HUES48 (cell line): ENCODE data around the gene HS2ST1.

Source experiments
- H3K27ac ChIP-seq: one replicate; pipeline ENCODE4 v1.7.0; 2013; ENCODE audit warnings: low read depth, low read length, inconsistent platforms
- H3K27me3 ChIP-seq: 2 replicates; pipeline ENCODE4 v1.6.1; 2013; ENCODE audit warnings: mild to moderate bottlenecking, low read length; ENCODE audit not compliant: control insufficient read depth, insufficient read depth
- H3K36me3 ChIP-seq: 2 replicates; pipeline ENCODE4 v1.6.1; 2013; ENCODE audit warnings: low read length; ENCODE audit not compliant: control insufficient read depth, insufficient read depth
- H3K4me1 ChIP-seq: 2 replicates; pipeline ENCODE4 v1.6.1; 2013; ENCODE audit warnings: mild to moderate bottlenecking, low read length; ENCODE audit not compliant: control insufficient read depth, insufficient read depth
- H3K4me3 ChIP-seq: 2 replicates; pipeline ENCODE4 v1.5.1; 2013; ENCODE audit warnings: mild to moderate bottlenecking, low read depth, low read length
- H3K9ac ChIP-seq: 2 replicates; pipeline ENCODE4 v1.6.1; 2013; ENCODE audit warnings: mild to moderate bottlenecking, low read depth, low read length, moderate library complexity
- H3K9me3 ChIP-seq: 2 replicates; pipeline ENCODE4 v1.6.1; 2013; ENCODE audit warnings: low read length; ENCODE audit not compliant: control insufficient read depth, insufficient read depth

HS2ST1 gene

GRCh38 chr1:87123610-87124009, 209.2 kb downstream of the HS2ST1 start:
- H3K4me3 ChIP-seq = no peak overlapping the region
- no peaks in the 10 kb centered on the region for H3K9me3 ChIP-seq
- no peaks in the 10 kb centered on the region for H3K36me3 ChIP-seq
- no peak overlapping the region for H3K9ac ChIP-seq
- no peak overlapping the region for H3K27ac ChIP-seq
- H3K4me1 ChIP-seq = no peaks in the 10 kb centered on the region
- H3K27me3 ChIP-seq = no peaks in the 10 kb centered on the region

GRCh38 chr1:87126886-87127505, 212.6 kb downstream of the HS2ST1 start:
- Histone ChIP-seq H3K27ac (no peak overlapping the region), H3K36me3 (no peaks in the 10 kb centered on the region), H3K4me1 (no peaks in the 10 kb centered on the region), H3K9me3 (no peaks in the 10 kb centered on the region), H3K4me3 (no peak overlapping the region), H3K9ac (no peak overlapping the region), H3K27me3 (peaks cover 2% of the 10 kb centered on the region)

DNA sequence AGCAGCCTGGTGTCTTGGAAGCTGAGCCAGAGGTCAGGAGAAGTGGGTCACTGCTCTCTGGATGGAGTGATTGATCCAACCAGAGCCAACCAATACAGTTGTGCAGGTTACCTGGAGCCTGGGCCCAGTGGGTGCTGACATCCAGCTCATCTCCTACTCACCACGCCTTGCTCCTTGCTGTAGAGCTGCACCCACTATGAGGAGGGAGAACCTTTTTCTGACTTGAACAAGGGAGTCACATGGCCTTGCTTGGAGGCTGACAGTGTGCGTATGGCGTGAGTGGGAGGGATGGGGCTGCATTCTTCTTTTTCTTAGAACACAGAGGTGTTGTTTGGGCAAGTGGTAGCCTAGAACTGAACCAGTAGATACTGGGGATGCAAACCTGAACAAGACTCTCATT, 213.1 kb downstream of the HS2ST1 start:
- 0 out of 2 replicates have a peak, but pooled peaks cover 4% of the 10 kb centered on the region for H3K4me1 ChIP-seq
- no peak overlapping the region for H3K27ac ChIP-seq
- no peaks in the 10 kb centered on the region for H3K36me3 ChIP-seq
- peaks cover 8% of the 10 kb centered on the region for H3K27me3 ChIP-seq
- no peaks in the 10 kb centered on the region for H3K9me3 ChIP-seq
- H3K4me3 ChIP-seq = no peak overlapping the region
- H3K9ac ChIP-seq = no peak overlapping the region

DNA sequence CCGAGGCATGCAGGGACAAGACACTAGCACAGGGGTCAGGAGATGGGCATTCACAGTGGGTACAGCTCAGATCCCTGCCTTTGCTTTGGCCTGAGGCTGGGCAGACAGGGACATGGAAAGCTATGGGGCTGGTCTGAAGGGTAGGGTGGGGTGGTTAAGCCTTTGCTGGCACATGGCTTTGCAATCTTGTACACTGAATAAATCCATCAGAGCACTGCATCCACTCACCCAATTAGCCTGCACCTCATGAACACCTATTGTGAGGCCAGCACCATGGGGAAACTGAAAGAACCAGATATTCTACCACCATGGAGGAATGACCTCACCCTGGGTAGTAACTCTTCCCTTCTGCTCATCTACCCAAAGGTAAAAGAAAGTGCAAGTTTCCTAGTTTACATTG, 214.6 kb downstream of the HS2ST1 start:
- Histone ChIP-seq H3K4me3 (no peak overlapping the region), H3K9me3 (no peaks in the 10 kb centered on the region), H3K27ac (no peak overlapping the region), H3K4me1 (0 out of 2 replicates have a peak, but pooled peaks cover 7% of the 10 kb centered on the region), H3K27me3 (peaks cover 19% of the 10 kb centered on the region), H3K36me3 (no peaks in the 10 kb centered on the region), H3K9ac (no peak overlapping the region)

GRCh38 chr1:87129606-87130005, 215.2 kb downstream of the HS2ST1 start:
- Histone ChIP-seq H3K9me3 (no peaks in the 10 kb centered on the region), H3K27ac (no peak overlapping the region), H3K9ac (no peak overlapping the region), H3K36me3 (no peaks in the 10 kb centered on the region), H3K4me3 (no peak overlapping the region), H3K4me1 (0 out of 2 replicates have a peak, but pooled peaks cover 7% of the 10 kb centered on the region), H3K27me3 (peaks cover 19% of the 10 kb centered on the region)

- Histone ChIP-seq H3K27me3 (peaks cover 19% of the 10 kb centered on the region), H3K4me3 (no peak overlapping the region), H3K9me3 (no peaks in the 10 kb centered on the region), H3K27ac (no peak overlapping the region), H3K9ac (no peak overlapping the region), H3K36me3 (no peaks in the 10 kb centered on the region), H3K4me1 (peaks cover 11% of the 10 kb centered on the region; the same call in 1 of the 2 replicates)
These were observed 216.0 kb downstream of the HS2ST1 start for GRCh38 chr1:87130438-87130837.

GRCh38 chr1:87131809-87132283, 217.4 kb downstream of the HS2ST1 start:
- no peaks in the 10 kb centered on the region for H3K9me3 ChIP-seq
- H3K4me3 ChIP-seq = peak overlapping the region; percentile 69
- H3K27me3 ChIP-seq = peaks cover 19% of the 10 kb centered on the region
- no peaks in the 10 kb centered on the region for H3K36me3 ChIP-seq
- H3K4me1 ChIP-seq = peaks cover 14% of the 10 kb centered on the region; the same call in 1 of the 2 replicates
- peak overlapping the region; percentile 62 for H3K9ac ChIP-seq
- no peak overlapping the region for H3K27ac ChIP-seq

DNA sequence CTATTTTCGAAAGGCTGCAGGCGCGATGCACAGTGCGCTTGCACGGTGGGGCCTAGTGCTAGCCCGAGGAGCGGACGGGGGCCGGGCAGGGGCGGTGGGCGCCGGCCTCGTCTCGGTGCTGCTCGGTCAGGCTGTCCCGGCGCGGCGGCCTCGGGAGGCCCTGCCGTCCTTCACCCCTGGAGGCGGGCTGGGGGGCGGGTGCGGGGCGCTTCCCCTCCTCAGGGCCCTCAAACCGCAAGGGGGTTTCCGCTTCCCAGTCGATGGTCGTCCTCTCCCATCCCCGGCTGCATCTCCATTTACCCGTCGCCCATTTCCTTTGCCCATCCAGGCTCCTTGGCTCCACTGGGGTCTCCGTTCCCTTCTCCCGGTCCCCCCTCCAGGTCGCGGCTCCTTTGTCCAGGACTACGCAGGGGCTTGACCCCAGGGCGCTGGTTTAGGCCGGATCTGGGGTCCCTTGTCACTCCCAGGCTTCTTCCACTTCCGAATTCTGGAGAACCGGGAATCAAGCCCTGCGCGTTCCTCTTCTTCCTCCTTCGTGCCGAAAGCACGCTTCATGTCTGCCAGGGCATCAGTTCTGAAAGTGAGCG, 217.9 kb downstream of the HS2ST1 start:
- no peaks in the 10 kb centered on the region for H3K9me3 ChIP-seq
- H3K36me3 ChIP-seq = no peaks in the 10 kb centered on the region
- peaks cover 19% of the 10 kb centered on the region for H3K27me3 ChIP-seq
- no peak overlapping the region for H3K27ac ChIP-seq
- H3K4me1 ChIP-seq = peaks cover 14% of the 10 kb centered on the region; the same call in 1 of the 2 replicates
- peak overlapping the region; percentile 69 for H3K4me3 ChIP-seq
- peak overlapping the region; percentile 62; the same call in 1 of the 2 replicates for H3K9ac ChIP-seq

DNA sequence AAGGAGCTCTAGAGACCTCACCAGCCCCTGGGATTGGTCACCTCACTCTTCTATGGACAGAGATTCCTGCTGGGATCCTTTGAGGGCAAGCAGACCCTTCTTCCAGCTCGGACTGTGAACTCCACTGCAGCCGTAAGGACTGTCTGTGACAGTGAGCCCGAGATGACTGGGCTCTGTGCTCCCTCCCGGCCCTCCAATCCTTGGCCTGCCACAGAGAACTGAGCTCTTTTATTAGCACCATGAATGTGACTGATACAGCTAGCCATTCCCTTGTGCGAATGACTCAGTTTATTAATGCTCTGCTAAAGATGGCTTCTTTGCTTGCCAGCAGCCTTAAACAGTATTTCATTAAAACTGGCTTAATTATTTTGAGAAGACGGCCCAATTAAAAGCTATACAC, 219.6 kb downstream of the HS2ST1 start:
- peaks cover 19% of the 10 kb centered on the region for H3K27me3 ChIP-seq
- peaks cover 14% of the 10 kb centered on the region; the same call in 1 of the 2 replicates for H3K4me1 ChIP-seq
- H3K4me3 ChIP-seq = no peak overlapping the region
- no peaks in the 10 kb centered on the region for H3K9me3 ChIP-seq
- H3K36me3 ChIP-seq = no peaks in the 10 kb centered on the region
- no peak overlapping the region for H3K9ac ChIP-seq
- no peak overlapping the region for H3K27ac ChIP-seq

DNA sequence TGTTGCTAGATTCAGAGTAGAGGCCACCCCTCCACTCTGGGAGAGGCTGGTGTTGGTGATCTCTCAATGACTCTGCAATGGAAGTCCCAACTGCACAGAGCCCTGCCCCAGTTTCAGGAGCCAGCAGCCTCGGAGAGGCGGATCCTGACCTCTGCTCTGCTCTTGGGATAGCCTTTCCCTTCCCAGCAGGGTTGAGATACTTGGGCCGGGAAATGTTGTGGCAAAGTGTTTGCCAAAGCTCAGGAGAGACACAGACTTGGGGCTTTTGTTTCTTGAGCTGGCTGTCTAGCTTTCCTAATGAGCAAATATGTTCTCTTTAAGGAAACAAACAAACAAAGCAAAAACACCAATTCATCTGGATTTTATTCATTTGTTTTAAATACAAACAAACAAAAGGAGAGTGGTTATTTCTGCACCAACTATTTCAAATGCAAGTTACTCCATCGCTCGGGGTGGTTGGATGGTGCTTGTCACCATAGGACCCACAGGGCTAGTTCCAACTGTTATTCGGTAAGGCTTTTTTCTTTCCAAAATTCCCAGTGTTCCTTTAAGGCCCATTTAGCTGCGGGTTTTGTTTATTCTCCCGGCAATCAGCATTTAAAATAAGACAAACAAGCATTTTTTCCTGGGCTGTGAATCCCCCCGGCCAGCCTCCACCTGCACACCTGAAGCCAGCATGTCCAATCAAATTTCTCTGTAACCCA, 220.3 kb downstream of the HS2ST1 start:
- H3K36me3 ChIP-seq = no peaks in the 10 kb centered on the region
- peaks cover 14% of the 10 kb centered on the region; the same call in 1 of the 2 replicates for H3K4me1 ChIP-seq
- no peaks in the 10 kb centered on the region for H3K9me3 ChIP-seq
- no peak overlapping the region for H3K27ac ChIP-seq
- no peak overlapping the region for H3K9ac ChIP-seq
- H3K27me3 ChIP-seq = peaks cover 19% of the 10 kb centered on the region
- H3K4me3 ChIP-seq = no peak overlapping the region

DNA sequence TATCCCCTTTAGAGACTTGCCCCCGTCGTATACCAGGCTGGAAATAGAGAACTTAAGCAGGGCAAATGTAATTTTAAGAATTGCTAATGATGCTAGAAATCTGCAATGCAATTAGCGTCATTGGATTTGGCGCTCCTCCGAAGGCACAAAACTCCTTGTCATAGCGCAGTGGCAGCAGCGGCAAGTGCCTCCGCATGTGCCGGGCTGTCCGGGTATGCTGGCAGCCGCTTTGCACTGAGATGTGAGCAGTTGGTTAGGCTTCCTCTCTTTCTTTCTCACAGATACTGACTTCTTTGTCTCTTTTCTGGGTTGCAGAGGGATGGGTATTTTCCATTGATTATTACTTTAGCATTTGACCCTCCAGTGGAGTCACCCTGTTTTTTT, 220.9 kb downstream of the HS2ST1 start:
- Histone ChIP-seq H3K4me1 (peaks cover 14% of the 10 kb centered on the region; the same call in 1 of the 2 replicates), H3K4me3 (no peak overlapping the region), H3K27ac (no peak overlapping the region), H3K9ac (no peak overlapping the region), H3K36me3 (no peaks in the 10 kb centered on the region), H3K9me3 (no peaks in the 10 kb centered on the region), H3K27me3 (peaks cover 19% of the 10 kb centered on the region)
